Mucosa of descending colon (tissue), 3 donors: Measurements from ENCODE around the gene KLHL35. TPM values are rescaled to one million over a fixed set of nuclear protein-coding genes. Genes with fewer than 3 reads are reported as not detected.

Experiments
- ATAC-seq: fragments of 200-7000 bp; cut with Tn5 transposase; one replicate; pipeline ENCODE4 v1.9.1; 2020; ENCODE audit warnings: mild to moderate bottlenecking, moderate library complexity
- DNase-seq, 3 donors: peaks; one replicate each; pipeline ENCODE4 v3.0.0-alpha.2; 2020
- H3K36me3 ChIP-seq: fragments of 200-600 bp; one replicate; pipeline ENCODE4 v1.8.0; 2021; ENCODE audit warnings: low read depth, mild to moderate bottlenecking
- H3K4me1 ChIP-seq: fragments of 200-600 bp; one replicate; pipeline ENCODE4 v1.8.0; 2021; ENCODE audit warnings: low read depth, mild to moderate bottlenecking
- H3K4me3 ChIP-seq: fragments of 200-600 bp; one replicate; pipeline ENCODE4 v1.8.0; 2021; ENCODE audit warnings: mild to moderate bottlenecking
- H3K9me3 ChIP-seq: fragments of 200-600 bp; one replicate; pipeline ENCODE4 v1.8.0; 2021; ENCODE audit warnings: mild to moderate bottlenecking
- CTCF ChIP-seq: fragments of 200-600 bp; IDR thresholded peaks from one replicate; pipeline ENCODE4 v1.8.0; 2022; ENCODE audit warnings: antibody characterized with exemption, mild to moderate bottlenecking
- intact Hi-C, 2 donors: fragments of 100-400 bp; cut with DNase I in 1 of 2; cut with micrococcal nuclease in 1 of 2; formaldehyde crosslinking; loops; one replicate each; pipeline versions ENCODE4 v1.11.0 to v1.11.1; 2022; cut with DNase I, micrococcal nuclease
- total RNA-seq, 3 donors: library from RNA; stranded (reverse); fragmentation: NEBNext Ultra II Directional in 2 of 3; extraction: Animal tissue kit (Norgen Biotek cat#: 25700) in 2 of 3; gene quantifications; one replicate each; pipeline versions ENCODE4 v1.2.1 to v1.2.4, GENCODE V29; 2021 to 2023
- donor health status: DM: no; HTN: no; CAD: no; lungs with moderate emphysema.
- donor health status: DM: no; HTN: no; CAD: no.
- donor health status: DM: no; HTN: yes; CAD: no.

KLHL35 gene
- total RNA-seq, 3 donors from 2014 or later, result 0.25 to 1.7 (median 0.49) TPM

GRCh38 chr11:75424396-75424795 lies 8.6 kb downstream of the KLHL35 start:
- Histone ChIP-seq H3K4me3 (no peak overlapping the region), H3K4me1 (peaks cover 28% of the 10 kb centered on the region), H3K9me3 (peaks cover 3% of the 10 kb centered on the region), H3K36me3 (no peaks in the 10 kb centered on the region)
- ATAC-seq, result no peak
- DNase-seq, result no peak
- no peak for TF ChIP-seq CTCF
- intact Hi-C loops, result no loop called here

- no peak for ATAC-seq
- intact Hi-C loops, result no loop called here
- H3K4me1 ChIP-seq, result peaks cover 28% of the 10 kb centered on the region
- peak in 1 of 3 donors; percentile 21 for DNase-seq
- H3K4me3 ChIP-seq, result no peak overlapping the region
- H3K9me3 ChIP-seq, result no peaks in the 10 kb centered on the region
- no peak for TF ChIP-seq CTCF
- H3K36me3 ChIP-seq, result no peaks in the 10 kb centered on the region
These were observed 9.3 kb downstream of the KLHL35 start for GRCh38 chr11:75423721-75424120.

DNA sequence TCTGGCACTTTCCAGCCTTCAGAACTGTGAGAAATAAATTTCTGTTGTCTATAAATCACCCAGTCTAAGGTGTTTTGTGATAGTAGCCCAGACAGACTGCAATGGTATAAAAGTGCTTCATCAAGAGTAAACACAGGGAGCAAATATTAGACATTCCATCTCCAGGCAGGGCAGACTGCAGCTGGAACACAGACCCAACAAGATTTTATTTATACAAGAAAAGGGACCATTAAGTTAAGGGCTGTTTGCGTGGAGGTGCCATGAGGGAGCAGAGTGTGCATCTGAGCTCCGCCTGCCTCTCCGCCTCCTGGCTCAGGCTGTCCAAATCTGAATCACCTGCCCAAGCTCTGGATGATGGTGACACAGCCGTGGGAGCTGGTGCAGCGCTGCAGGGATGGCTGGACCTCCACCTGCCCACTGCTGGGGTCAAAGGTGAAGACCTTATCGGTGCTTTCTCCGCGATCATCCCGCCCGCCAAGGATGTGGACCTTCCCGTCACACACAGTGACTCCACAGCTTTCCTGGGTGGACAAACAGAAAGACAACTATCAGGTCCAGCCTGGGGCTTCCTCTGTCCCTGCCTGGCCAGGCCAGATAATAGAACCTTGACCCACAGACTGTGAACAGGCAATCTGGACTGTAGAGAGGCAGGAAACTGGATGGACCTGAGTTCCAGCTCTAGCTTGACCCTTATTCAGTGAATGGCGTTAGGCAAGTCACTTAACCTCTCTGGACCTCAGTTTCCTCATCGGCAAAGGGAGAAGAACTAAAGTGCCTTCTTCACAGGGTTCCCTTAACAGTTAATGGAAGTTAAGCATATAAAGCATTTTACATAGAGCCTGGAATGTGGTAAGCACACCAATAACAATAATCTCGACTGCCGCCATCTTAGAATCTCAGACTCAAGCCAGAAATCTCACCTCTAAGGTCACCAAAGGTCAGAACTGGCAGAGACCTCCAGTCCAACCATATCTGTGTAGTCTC lies 10.5 kb downstream of the KLHL35 start:
- Histone ChIP-seq H3K4me3 (no peak overlapping the region), H3K4me1 (peaks cover 28% of the 10 kb centered on the region), H3K36me3 (no peaks in the 10 kb centered on the region), H3K9me3 (no peaks in the 10 kb centered on the region)
- TF ChIP-seq CTCF, result no peak
- intact Hi-C loops, result no loop called here
- ATAC-seq (peak; percentile 81), DNase-seq (peak in 2 of 3 donors; percentile 44 to 49)

DNA sequence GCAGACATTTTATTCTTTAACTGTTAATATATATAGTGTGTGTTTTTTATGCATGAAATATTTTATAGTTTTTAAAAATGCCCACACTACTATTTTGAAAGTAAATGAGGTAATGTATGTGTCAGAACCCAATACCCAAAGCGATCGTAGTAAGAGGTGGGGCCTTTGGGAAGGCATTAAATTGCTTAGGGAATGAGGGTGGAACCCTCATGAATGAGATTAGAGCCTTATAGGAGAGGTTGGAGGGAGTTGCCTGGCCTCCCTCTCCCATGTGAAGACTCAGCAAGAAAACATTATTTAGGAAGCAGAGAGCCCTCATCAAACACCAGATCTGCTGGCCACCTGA lies 11.1 kb downstream of the KLHL35 start:
- Histone ChIP-seq H3K4me3 (no peak overlapping the region), H3K36me3 (no peaks in the 10 kb centered on the region), H3K9me3 (no peaks in the 10 kb centered on the region), H3K4me1 (peaks cover 28% of the 10 kb centered on the region)
- DNase-seq, result no peak
- intact Hi-C loops, result no loop called here
- ATAC-seq, result peak; percentile 71
- no peak for TF ChIP-seq CTCF

DNA sequence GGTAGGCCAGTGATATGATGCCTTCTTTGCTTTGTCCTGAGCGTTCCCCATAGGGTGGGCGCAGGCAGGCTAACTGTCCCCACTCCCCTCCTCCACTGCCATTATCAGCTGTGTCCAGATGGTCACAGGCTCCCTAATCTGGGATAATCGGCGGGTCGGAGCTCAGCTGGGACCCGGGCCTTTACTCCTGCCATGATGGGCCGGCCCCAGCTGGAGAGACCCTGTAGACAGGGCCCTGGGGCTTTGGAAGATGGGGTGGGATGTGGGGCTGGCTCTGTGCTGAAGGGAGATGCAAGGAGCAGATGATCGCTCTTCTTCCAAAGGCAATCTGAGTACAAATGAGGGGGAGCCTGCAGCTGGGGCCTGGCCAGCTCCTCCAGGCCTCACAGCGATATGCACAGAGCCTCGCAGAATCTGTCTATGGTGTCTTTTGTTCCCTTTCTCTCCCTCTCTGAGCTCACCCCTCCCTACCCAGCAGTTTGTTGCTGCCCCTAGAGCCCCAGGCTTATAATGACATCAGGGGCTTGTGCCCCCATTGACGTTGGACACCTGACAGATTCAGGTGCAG lies 11.9 kb downstream of the KLHL35 start:
- peak in 2 of 3 donors; percentile 23 to 28 for DNase-seq
- no peak for ATAC-seq
- H3K4me3 ChIP-seq, result no peak overlapping the region
- no peaks in the 10 kb centered on the region for H3K36me3 ChIP-seq
- no peak for TF ChIP-seq CTCF
- intact Hi-C loops, result no loop called here
- H3K4me1 ChIP-seq, result peaks cover 28% of the 10 kb centered on the region
- no peaks in the 10 kb centered on the region for H3K9me3 ChIP-seq
